ENCODE results near the gene SORL1. TPM values are rescaled to one million over a fixed set of nuclear protein-coding genes. Genes with fewer than 3 reads are reported as not detected.

SORL1 gene
- polyA plus RNA-seq, 1 donor, result 31.0 TPM

GRCh38 chr11:121603316-121603715 is 151.2 kb downstream of the SORL1 start:
- Histone ChIP-seq H3K36me3 (ENCODE audit: control insufficient read depth, insufficient read depth, low read length) (peaks cover 53% of the 10 kb centered on the region), H3K27me3 (ENCODE audit: control insufficient read depth, insufficient read depth, low read length) (no peaks in the 10 kb centered on the region), H3K9me3 (ENCODE audit: control insufficient read depth, low read depth, low read length) (peaks cover 2% of the 10 kb centered on the region), H3K4me3 (ENCODE audit: low read length) (no peak overlapping the region), H3K27ac (ENCODE audit: low read length) (no peak overlapping the region), H3K4me1 (ENCODE audit: control insufficient read depth, insufficient read depth, low read length) (no peaks in the 10 kb centered on the region)
- WGBS (ENCODE audit: insufficient coverage, low lambda C conversion rate), result 87% methylated on average over 2 of the region's 2 CpGs
- no peak for DNase-seq

DNA sequence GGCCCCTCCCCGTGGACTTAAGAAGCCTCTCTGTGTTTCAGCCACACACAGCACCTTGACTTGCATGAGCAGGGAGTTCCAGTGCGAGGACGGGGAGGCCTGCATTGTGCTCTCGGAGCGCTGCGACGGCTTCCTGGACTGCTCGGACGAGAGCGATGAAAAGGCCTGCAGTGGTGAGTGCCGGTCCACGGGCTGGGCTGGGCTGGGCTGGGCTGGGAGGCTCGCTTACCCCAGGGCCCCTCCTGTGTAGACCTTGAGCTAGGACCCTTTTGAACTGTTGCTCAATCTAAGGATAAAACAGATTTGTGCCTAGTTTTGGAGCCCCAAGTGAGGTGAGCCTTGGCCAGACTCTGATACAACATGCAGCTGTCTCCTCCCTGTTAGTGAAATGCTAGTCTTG is 152.0 kb downstream of the SORL1 start:
- H3K9me3 ChIP-seq (ENCODE audit: control insufficient read depth, low read depth, low read length), result peaks cover 2% of the 10 kb centered on the region
- H3K4me1 ChIP-seq (ENCODE audit: control insufficient read depth, insufficient read depth, low read length), result no peaks in the 10 kb centered on the region
- H3K27ac ChIP-seq (ENCODE audit: low read length), result no peak overlapping the region
- H3K27me3 ChIP-seq (ENCODE audit: control insufficient read depth, insufficient read depth, low read length), result no peaks in the 10 kb centered on the region
- no peak for DNase-seq
- H3K36me3 ChIP-seq (ENCODE audit: control insufficient read depth, insufficient read depth, low read length), result peaks cover 57% of the 10 kb centered on the region
- no CpG with 5 or more reads among the region's 13 CpGs for WGBS (ENCODE audit: insufficient coverage, low lambda C conversion rate)
- no peak overlapping the region for H3K4me3 ChIP-seq (ENCODE audit: low read length)

DNA sequence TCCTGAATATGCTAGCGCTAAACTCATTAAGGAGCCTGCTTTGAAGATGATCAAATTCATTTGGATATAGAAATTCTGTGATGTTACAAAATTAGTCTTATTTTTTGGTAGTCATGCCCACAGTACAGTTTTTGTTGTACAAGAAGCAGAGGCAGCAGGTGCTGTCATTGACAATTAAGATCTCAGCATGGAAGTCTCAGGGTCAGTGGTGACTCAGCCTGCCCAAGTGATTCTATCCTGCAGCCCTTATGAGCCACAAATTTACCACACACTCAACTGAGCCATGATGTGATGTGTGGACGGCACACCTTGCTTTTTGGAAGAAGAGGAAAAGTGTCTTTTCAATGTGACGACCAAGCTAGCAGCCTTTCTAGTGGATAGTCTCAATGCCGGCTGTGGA is 154.2 kb downstream of the SORL1 start:
- Histone ChIP-seq H3K27ac (ENCODE audit: low read length) (no peak overlapping the region), H3K9me3 (ENCODE audit: control insufficient read depth, low read depth, low read length) (peaks cover 2% of the 10 kb centered on the region), H3K4me1 (ENCODE audit: control insufficient read depth, insufficient read depth, low read length) (no peaks in the 10 kb centered on the region), H3K36me3 (ENCODE audit: control insufficient read depth, insufficient read depth, low read length) (peaks cover 77% of the 10 kb centered on the region), H3K4me3 (ENCODE audit: low read length) (no peak overlapping the region), H3K27me3 (ENCODE audit: control insufficient read depth, insufficient read depth, low read length) (no peaks in the 10 kb centered on the region)
- no peak for DNase-seq
- WGBS (ENCODE audit: insufficient coverage, low lambda C conversion rate), result no CpG with 5 or more reads among the region's 4 CpGs

GRCh38 chr11:121607341-121607740 is 155.2 kb downstream of the SORL1 start:
- H3K36me3 ChIP-seq (ENCODE audit: control insufficient read depth, insufficient read depth, low read length), result peaks cover 77% of the 10 kb centered on the region
- WGBS (ENCODE audit: insufficient coverage, low lambda C conversion rate), result 100% methylated on average over 2 of the region's 5 CpGs
- H3K4me1 ChIP-seq (ENCODE audit: control insufficient read depth, insufficient read depth, low read length), result no peaks in the 10 kb centered on the region
- H3K9me3 ChIP-seq (ENCODE audit: control insufficient read depth, low read depth, low read length), result peaks cover 2% of the 10 kb centered on the region
- no peak for DNase-seq
- H3K4me3 ChIP-seq (ENCODE audit: low read length), result no peak overlapping the region
- no peak overlapping the region for H3K27ac ChIP-seq (ENCODE audit: low read length)
- H3K27me3 ChIP-seq (ENCODE audit: control insufficient read depth, insufficient read depth, low read length), result no peaks in the 10 kb centered on the region

DNA sequence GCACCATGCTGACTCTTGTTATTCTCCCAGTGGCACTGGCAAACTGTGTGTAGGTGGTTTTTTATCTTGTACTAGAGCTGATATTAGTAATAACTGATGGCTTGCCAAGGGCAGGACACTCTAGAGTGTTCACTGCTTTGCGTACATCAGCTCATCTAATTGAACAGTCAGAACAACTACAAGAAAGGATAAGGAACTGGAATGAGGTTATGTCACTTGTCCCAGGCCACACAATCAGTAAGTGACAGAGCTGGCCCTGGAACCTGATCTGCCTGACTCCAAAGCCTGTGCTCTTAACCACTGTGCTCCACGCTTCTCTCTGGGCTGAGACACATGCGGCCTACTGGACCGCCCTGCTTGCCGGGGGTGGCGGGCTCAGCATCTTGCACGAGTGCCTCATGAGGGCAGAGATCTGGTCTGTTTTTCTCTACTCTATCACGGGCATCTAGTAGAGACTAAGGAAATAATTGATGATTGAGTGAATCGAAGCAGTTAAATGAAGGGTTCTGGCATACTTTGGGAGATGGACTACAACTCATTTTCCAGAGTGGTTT is 156.5 kb downstream of the SORL1 start:
- Histone ChIP-seq H3K4me1 (ENCODE audit: control insufficient read depth, insufficient read depth, low read length) (no peaks in the 10 kb centered on the region), H3K27me3 (ENCODE audit: control insufficient read depth, insufficient read depth, low read length) (no peaks in the 10 kb centered on the region), H3K27ac (ENCODE audit: low read length) (no peak overlapping the region), H3K9me3 (ENCODE audit: control insufficient read depth, low read depth, low read length) (peaks cover 2% of the 10 kb centered on the region), H3K36me3 (ENCODE audit: control insufficient read depth, insufficient read depth, low read length) (peaks cover 85% of the 10 kb centered on the region), H3K4me3 (ENCODE audit: low read length) (no peak overlapping the region)
- 100% methylated on average over 1 of the region's 9 CpGs for WGBS (ENCODE audit: insufficient coverage, low lambda C conversion rate)
- DNase-seq, result no peak

DNA sequence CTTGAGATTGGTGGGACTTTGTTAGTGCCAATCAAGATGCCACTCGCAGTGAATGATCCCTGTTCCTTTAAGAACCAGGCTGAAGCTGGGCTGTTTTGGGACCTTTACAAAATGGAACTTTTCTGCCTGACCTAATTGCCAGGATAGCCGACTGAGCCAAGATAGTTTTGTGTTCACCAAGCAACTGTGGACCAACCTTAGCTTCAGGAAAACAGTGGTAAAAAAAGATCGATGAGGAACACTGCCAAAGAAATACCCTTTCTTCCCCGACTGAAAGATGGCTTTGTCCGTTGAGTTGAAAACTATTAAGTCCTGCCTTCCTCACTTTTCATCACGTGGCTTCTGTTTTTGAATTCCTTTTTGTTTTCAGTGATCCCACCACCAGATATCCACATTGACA is 158.6 kb downstream of the SORL1 start:
- Histone ChIP-seq H3K27me3 (ENCODE audit: control insufficient read depth, insufficient read depth, low read length) (no peaks in the 10 kb centered on the region), H3K36me3 (ENCODE audit: control insufficient read depth, insufficient read depth, low read length) (peaks cover 81% of the 10 kb centered on the region), H3K27ac (ENCODE audit: low read length) (no peak overlapping the region), H3K4me1 (ENCODE audit: control insufficient read depth, insufficient read depth, low read length) (no peaks in the 10 kb centered on the region), H3K4me3 (ENCODE audit: low read length) (no peak overlapping the region), H3K9me3 (ENCODE audit: control insufficient read depth, low read depth, low read length) (no peaks in the 10 kb centered on the region)
- DNase-seq, result no peak
- 100% methylated on average over 2 of the region's 6 CpGs for WGBS (ENCODE audit: insufficient coverage, low lambda C conversion rate)

- peaks cover 83% of the 10 kb centered on the region for H3K36me3 ChIP-seq (ENCODE audit: control insufficient read depth, insufficient read depth, low read length)
- WGBS (ENCODE audit: insufficient coverage, low lambda C conversion rate), result 100% methylated on average over 4 of the region's 6 CpGs
Observed at GRCh38 chr11:121611242-121611641, 159.1 kb downstream of the SORL1 start.

DNA sequence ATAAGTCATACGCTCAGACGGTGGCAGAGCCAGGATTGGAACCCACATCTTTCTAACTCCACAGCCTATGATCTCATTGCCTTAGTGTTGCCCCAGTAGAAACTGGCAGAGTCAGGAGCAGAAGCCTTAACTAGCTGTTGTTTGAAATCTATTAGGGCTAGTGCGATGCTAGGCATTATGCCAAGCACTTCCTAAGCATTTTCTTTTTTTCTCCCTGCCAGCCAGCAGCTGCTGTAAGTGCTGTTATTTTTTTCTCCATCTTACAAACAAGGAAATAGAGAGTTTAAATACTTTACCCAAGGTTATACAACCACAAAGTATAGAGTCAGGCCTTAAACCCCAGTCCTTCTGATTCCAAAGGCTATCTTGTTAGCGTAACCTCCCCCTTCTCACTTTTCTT is 161.6 kb downstream of the SORL1 start:
- Histone ChIP-seq H3K27ac (ENCODE audit: low read length) (no peak overlapping the region), H3K4me1 (ENCODE audit: control insufficient read depth, insufficient read depth, low read length) (no peaks in the 10 kb centered on the region), H3K36me3 (ENCODE audit: control insufficient read depth, insufficient read depth, low read length) (peaks cover 81% of the 10 kb centered on the region), H3K27me3 (ENCODE audit: control insufficient read depth, insufficient read depth, low read length) (no peaks in the 10 kb centered on the region), H3K4me3 (ENCODE audit: low read length) (no peak overlapping the region), H3K9me3 (ENCODE audit: control insufficient read depth, low read depth, low read length) (no peaks in the 10 kb centered on the region)
- WGBS (ENCODE audit: insufficient coverage, low lambda C conversion rate), result 100% methylated on average over 1 of the region's 4 CpGs
- DNase-seq, result peak in 1 of 2 donors; percentile 11

More at GRCh38 chr11:121611242-121611641, 159.1 kb downstream of the SORL1 start:
- Histone ChIP-seq H3K27ac (ENCODE audit: low read length) (no peak overlapping the region), H3K9me3 (ENCODE audit: control insufficient read depth, low read depth, low read length) (no peaks in the 10 kb centered on the region), H3K4me3 (ENCODE audit: low read length) (no peak overlapping the region), H3K27me3 (ENCODE audit: control insufficient read depth, insufficient read depth, low read length) (no peaks in the 10 kb centered on the region), H3K4me1 (ENCODE audit: control insufficient read depth, insufficient read depth, low read length) (no peaks in the 10 kb centered on the region)
- no peak for DNase-seq

DNA sequence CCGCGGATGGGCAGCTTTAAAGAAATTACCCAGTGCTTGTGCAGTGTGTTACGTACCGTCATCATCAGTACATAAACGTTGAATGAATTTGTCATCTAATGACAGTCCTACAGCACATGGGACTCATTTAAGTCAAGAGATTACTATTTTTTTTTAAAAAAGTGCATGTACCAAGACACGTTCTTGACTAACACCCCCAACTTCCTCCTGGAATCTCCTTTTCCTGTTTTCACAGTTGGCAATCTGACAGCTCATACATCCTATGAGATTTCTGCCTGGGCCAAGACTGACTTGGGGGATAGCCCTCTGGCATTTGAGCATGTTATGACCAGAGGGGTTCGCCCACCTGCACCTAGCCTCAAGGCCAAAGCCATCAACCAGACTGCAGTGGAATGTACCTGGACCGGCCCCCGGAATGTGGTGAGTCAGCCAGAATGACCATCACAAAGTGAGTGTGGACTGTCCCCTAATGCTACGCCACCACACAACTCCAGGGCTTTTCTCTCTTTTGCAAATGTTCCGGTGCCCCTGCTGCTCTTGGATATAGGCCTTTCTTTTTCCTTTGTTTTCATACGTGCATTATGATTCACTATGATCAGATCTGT is 162.6 kb downstream of the SORL1 start:
- DNase-seq, result no peak
- Histone ChIP-seq H3K4me1 (ENCODE audit: control insufficient read depth, insufficient read depth, low read length) (no peaks in the 10 kb centered on the region), H3K27ac (ENCODE audit: low read length) (no peak overlapping the region), H3K4me3 (ENCODE audit: low read length) (no peak overlapping the region), H3K27me3 (ENCODE audit: control insufficient read depth, insufficient read depth, low read length) (no peaks in the 10 kb centered on the region), H3K9me3 (ENCODE audit: control insufficient read depth, low read depth, low read length) (no peaks in the 10 kb centered on the region), H3K36me3 (ENCODE audit: control insufficient read depth, insufficient read depth, low read length) (peaks cover 78% of the 10 kb centered on the region)
- WGBS (ENCODE audit: insufficient coverage, low lambda C conversion rate), result 100% methylated on average over 2 of the region's 12 CpGs

- no peak for DNase-seq
- Histone ChIP-seq H3K36me3 (ENCODE audit: control insufficient read depth, insufficient read depth, low read length) (peaks cover 77% of the 10 kb centered on the region), H3K27ac (ENCODE audit: low read length) (no peak overlapping the region), H3K27me3 (ENCODE audit: control insufficient read depth, insufficient read depth, low read length) (no peaks in the 10 kb centered on the region), H3K4me3 (ENCODE audit: low read length) (no peak overlapping the region), H3K4me1 (ENCODE audit: control insufficient read depth, insufficient read depth, low read length) (no peaks in the 10 kb centered on the region), H3K9me3 (ENCODE audit: control insufficient read depth, low read depth, low read length) (no peaks in the 10 kb centered on the region)
- WGBS (ENCODE audit: insufficient coverage, low lambda C conversion rate), result 92% methylated on average over 2 of the region's 3 CpGs
Observed at GRCh38 chr11:121615501-121615900, 163.4 kb downstream of the SORL1 start.

DNA sequence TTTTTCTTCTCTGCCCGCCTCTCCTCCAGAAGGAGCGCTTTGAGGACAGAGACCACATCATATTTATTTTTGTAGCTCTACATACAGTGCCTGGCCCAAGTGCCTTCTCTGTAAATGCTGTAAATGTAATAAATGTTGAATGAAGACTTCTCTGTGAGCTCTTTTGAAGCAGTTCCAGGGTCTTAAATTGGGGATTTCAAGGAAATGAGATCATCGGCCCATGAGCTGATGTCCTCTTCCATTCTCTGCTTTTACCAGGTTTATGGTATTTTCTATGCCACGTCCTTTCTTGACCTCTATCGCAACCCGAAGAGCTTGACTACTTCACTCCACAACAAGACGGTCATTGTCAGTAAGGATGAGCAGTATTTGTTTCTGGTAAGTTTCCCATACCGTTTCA is 166.4 kb downstream of the SORL1 start:
- H3K36me3 ChIP-seq (ENCODE audit: control insufficient read depth, insufficient read depth, low read length), result peaks cover 77% of the 10 kb centered on the region
- 95% methylated on average over 4 of the region's 8 CpGs for WGBS (ENCODE audit: insufficient coverage, low lambda C conversion rate)
- H3K4me1 ChIP-seq (ENCODE audit: control insufficient read depth, insufficient read depth, low read length), result no peaks in the 10 kb centered on the region
- no peaks in the 10 kb centered on the region for H3K9me3 ChIP-seq (ENCODE audit: control insufficient read depth, low read depth, low read length)
- no peak for DNase-seq
- no peaks in the 10 kb centered on the region for H3K27me3 ChIP-seq (ENCODE audit: control insufficient read depth, insufficient read depth, low read length)
- no peak overlapping the region for H3K27ac ChIP-seq (ENCODE audit: low read length)
- no peak overlapping the region for H3K4me3 ChIP-seq (ENCODE audit: low read length)

All from large intestine (tissue), 3 donors.